ENCODE data around the gene CFAP99. TPM values are rescaled to one million over a fixed set of nuclear protein-coding genes. Genes with fewer than 3 reads are reported as not detected.

The CFAP99 gene
- not detected in 2 replicates for total RNA-seq

GRCh38 chr4:2418650-2419571, at the start of gene CFAP99:
CFAP99 (plus strand) TSS chr4:2418955.

GRCh38 chr4:2417765-2418649, 748 bp upstream of the CFAP99 start, which contains the start of gene ZFYVE28:
ZFYVE28 (minus strand) TSS chr4:2418645; CDS start chr4:2418323, 322 bp downstream.

GRCh38 chr4:2468456-2469191, 49.9 kb downstream of the CFAP99 start, which contains the start of gene RNF4:
RNF4 (plus strand) TSS chr4:2469106; CDS start chr4:2490494, 21,388 bp downstream.

Other genes with a start within 250 kb of the CFAP99 start
- 6.5 and 9.8 TPM in 2 replicates for gene HAUS3, start 176.8 kb upstream of the CFAP99 start, total RNA-seq
- gene POLN, start 176.8 kb upstream of the CFAP99 start, total RNA-seq = 0.59 and 2.0 TPM in 2 replicates
- 56.3 and 58.1 TPM in 2 replicates for gene MXD4, start 156.8 kb upstream of the CFAP99 start, total RNA-seq
- 2.8 and 5.4 TPM in 2 replicates for gene ZFYVE28, start 310 bp upstream of the CFAP99 start, total RNA-seq
- 39.5 and 40.2 TPM in 2 replicates for gene RNF4, start 50.2 kb downstream of the CFAP99 start, total RNA-seq
- 11.1 and 11.3 TPM in 2 replicates for gene FAM193A, start 117.7 kb downstream of the CFAP99 start, total RNA-seq